GM12892 (cell line): ENCODE measurements around the gene BCL11B.

Experiments
- POLR2A ChIP-seq: IDR thresholded peaks from 2 replicates; pipeline ENCODE4 v1.6.1; 2011; ENCODE audit warnings: low read depth, low read length, control low read depth
- POLR2AphosphoS5 ChIP-seq: IDR thresholded peaks from 2 replicates; pipeline ENCODE4 v1.6.1; 2011; ENCODE audit warnings: low read depth, low read length, control low read depth
- TAF1 ChIP-seq: IDR thresholded peaks from 2 replicates; pipeline ENCODE4 v1.6.1; 2011; ENCODE audit warnings: low read depth, mild to moderate bottlenecking, control low read depth, low read length, borderline replicate concordance

DNA sequence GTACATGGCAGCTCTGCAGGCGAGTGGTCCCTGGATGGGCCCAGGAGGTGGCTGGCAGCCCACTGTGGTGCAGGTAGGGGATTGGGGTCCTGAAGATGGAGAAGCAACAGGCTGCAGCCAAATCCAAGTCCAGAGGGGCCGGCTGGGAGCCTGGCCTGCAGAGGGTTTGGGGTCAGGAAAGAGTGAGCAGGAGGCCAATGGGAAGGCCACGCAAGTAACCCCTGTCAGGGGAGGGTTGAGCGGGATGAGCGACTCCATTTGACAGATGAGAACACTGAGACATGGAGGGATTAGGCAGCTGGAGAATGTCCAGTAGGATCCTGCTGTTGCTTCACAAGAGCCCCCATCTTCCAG lies 136.0 kb downstream of the BCL11B start:
- no peak for TF ChIP-seq POLR2AphosphoS5
- TF ChIP-seq TAF1, result no peak
- TF ChIP-seq POLR2A, result no peak
